Mononuclear cell (primary cell): ENCODE measurements around the gene LONRF2. TPM values are rescaled to one million over a fixed set of nuclear protein-coding genes. Genes with fewer than 3 reads are reported as not detected.

Source experiments
- H3K27me3 ChIP-seq: 2 replicates; pipeline ENCODE4 v1.6.0; 2011; ENCODE audit warnings: low read length, control low read depth; ENCODE audit not compliant: insufficient read depth
- H3K4me1 ChIP-seq: 2 replicates; pipeline ENCODE4 v1.5.1; 2011; ENCODE audit warnings: mild to moderate bottlenecking, low read length, control low read depth; ENCODE audit not compliant: insufficient read depth
- H3K4me3 ChIP-seq: 2 replicates; pipeline ENCODE4 v1.5.1; 2011; ENCODE audit warnings: mild to moderate bottlenecking, low read length, moderate library complexity
- H3K9me3 ChIP-seq: 2 replicates; pipeline ENCODE4 v1.5.1; 2011; ENCODE audit warnings: low read depth, mild to moderate bottlenecking, control low read depth, low read length
- total RNA-seq: library from RNA; depleted of rRNA; stranded (reverse); fragments of >200 nt; gene quantifications from one replicate; pipeline ENCODE4 v1.2.3, GENCODE V29; 2012

The LONRF2 gene
- total RNA-seq, 1 donor: 0.10 TPM

DNA sequence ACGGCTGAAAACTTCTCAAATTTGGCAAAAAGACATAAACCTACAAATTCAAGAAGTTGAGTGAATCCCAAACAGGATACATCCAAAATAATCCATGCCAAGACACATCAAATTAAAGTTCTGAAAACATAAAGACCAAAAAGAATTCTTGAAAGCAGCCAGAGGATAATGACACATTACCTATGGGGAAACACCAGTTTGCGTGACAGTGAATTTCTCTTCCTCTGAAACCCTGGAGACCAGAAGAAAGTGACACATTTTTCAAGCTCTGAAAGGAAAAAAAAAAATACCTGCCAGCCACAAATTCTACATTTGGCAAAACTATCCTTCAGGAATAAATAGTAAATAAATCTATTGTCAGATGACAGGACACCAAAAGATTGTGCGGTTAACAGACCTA lies 93.9 kb downstream of the LONRF2 start:
- Histone ChIP-seq H3K4me1 (no peaks in the 10 kb centered on the region), H3K27me3 (no peaks in the 10 kb centered on the region), H3K9me3 (no peaks in the 10 kb centered on the region), H3K4me3 (no peak overlapping the region)

DNA sequence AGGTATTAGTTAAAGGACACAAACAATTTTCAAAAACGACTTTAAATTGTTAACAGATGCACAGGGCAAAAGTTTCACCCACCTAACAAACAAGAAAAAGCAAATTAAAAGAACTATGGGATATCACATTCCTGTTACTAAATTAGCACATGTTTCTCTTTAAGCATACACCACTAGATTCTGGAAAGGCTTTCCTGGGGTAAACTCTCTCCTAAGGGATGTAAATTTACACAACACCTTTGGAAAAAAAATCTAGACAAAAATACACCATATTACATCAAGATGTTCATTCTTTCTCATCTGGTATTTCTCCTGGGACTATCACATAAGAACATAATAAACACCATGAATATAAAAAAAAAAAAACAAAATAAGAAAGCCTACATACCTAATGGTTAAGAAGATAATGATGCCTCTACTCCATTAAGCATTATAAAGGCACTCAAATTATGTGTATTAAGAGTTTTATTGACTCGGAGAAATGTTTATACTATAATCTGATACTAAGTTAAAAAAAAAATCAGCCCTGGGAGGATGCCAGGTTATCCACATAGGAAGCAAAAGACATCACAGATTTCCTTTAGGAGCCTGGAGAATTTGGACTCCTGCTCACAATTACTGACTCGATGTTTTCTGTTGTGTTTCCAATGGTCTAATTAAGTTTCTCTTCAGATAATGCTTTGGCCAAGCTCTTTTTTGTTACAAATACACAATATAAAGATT lies 97.2 kb downstream of the LONRF2 start:
- Histone ChIP-seq H3K9me3 (no peaks in the 10 kb centered on the region), H3K4me3 (no peak overlapping the region), H3K4me1 (no peaks in the 10 kb centered on the region), H3K27me3 (no peaks in the 10 kb centered on the region)

DNA sequence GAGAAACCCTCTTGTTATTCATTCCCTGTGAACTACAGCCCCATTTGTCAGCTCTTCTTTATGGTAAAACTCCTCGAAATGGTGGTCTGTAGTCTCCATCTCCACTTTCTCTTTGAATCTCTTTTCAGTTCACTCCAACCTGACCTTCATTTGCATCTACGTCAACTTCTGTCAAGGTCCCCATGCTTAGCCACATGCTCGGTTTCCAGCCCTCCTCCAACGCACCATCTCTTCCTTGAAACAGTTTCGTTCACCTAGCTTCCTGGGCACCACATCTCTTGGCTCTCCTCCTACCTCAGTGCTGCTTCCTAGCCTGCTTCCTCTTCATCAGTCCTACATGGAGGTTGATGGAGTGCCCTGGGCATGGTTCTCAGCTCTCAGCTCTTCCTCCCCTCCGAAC lies 98.8 kb downstream of the LONRF2 start:
- H3K4me1 ChIP-seq: no peaks in the 10 kb centered on the region
- no peak overlapping the region for H3K4me3 ChIP-seq
- no peaks in the 10 kb centered on the region for H3K9me3 ChIP-seq
- H3K27me3 ChIP-seq: no peaks in the 10 kb centered on the region

Other genes with a start within 250 kb of the LONRF2 start
- 21.9 TPM for gene AFF3, start 179.9 kb downstream of the LONRF2 start, total RNA-seq
- 6.0 TPM for gene CHST10, start 95.2 kb upstream of the LONRF2 start, total RNA-seq
- not detected for gene NMS, start 148.0 kb upstream of the LONRF2 start, total RNA-seq
- gene PDCL3, start 240.5 kb upstream of the LONRF2 start, total RNA-seq: 15.1 TPM